ENCODE measurements around the gene LDLRAD3.

LDLRAD3 gene

GRCh38 chr11:36278531-36279282 lies 334.8 kb downstream of the LDLRAD3 start:
- no peak for DNase-seq (ENCODE audit: low read depth)

- no peak for DNase-seq (ENCODE audit: low read depth)
Observed at GRCh38 chr11:36280531-36280930, 336.7 kb downstream of the LDLRAD3 start.

Data from activated T-helper 1 cell treated with Interleukin-2 at 50 U/mL for 16 hours (primary cell).